AG10803 (cell line): Measurements from ENCODE around the gene ADPRM.
A peak's percentile ranks its signal among the peaks of the same experiment; 100 is the strongest.

Source experiments
- DNase-seq: peaks from one replicate; pipeline ENCODE4 v3.0.0; 2010; ENCODE audit warnings: low read depth
- H3K4me3 ChIP-seq: 2 replicates; pipeline ENCODE4 v1.5.1; 2011; ENCODE audit warnings: mild to moderate bottlenecking, low read length, control low read depth
- CTCF ChIP-seq: conservative IDR thresholded peaks from 2 replicates; pipeline ENCODE4 v1.5.1; 2011; ENCODE audit warnings: mild to moderate bottlenecking, low read length, control low read depth, inconsistent platforms

ADPRM gene

GRCh38 chr17:10745231-10745630 lies 47.8 kb downstream of the ADPRM start:
- peak; percentile 65 for DNase-seq
- H3K4me3 ChIP-seq, result no peak overlapping the region
- TF ChIP-seq CTCF, result no peak

GRCh38 chr17:10748531-10749181 lies 51.3 kb downstream of the ADPRM start:
- H3K4me3 ChIP-seq, result no peak overlapping the region
- no peak for DNase-seq
- TF ChIP-seq CTCF, result no peak

DNA sequence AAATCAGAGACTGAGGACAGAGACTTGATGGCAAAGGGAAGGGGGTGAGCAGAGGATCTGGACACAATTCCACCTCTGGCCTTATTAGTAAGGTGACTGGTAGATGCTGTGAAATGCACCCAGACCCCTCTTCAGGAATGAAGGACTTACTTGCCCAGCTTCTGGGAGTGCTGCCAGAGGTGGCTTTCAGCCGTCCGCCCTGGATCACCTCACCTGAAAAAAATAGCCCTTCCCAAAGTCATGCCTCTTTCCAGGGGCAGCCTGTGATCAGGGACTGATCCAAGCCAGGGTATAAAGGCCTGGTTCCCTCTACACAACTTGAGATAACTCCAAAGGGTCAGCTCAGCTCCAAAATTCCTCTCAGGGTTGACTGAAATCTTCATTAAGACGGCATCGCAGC lies 52.8 kb downstream of the ADPRM start:
- no peak overlapping the region for H3K4me3 ChIP-seq
- no peak for DNase-seq

GRCh38 chr17:10751563-10751962 lies 54.2 kb downstream of the ADPRM start:
- H3K4me3 ChIP-seq, result no peak overlapping the region
- DNase-seq, result no peak
- TF ChIP-seq CTCF, result no peak

More for the DNA sequence above, 52.8 kb downstream of the ADPRM start:
- no peak for TF ChIP-seq CTCF

DNA sequence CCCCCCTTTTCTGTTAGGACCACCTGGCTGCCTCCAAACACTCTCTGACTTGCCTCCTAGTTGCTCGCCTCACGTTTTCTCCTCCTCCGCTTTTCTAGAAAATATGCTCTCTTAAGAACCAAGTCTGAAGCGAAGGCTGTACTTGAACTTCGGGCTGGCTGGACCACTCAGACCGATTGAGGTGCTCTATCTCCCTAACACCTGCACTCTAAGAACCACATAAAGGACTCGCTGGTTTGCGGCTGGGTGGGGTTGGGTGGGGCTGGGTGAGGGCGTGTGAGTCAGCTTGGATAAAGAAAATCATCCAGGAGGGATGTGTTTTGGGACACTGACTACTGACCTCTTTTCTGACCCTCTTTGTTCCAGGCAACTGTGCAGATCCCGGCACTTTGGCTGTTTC lies 55.3 kb downstream of the ADPRM start:
- no peak for DNase-seq
- H3K4me3 ChIP-seq, result no peak overlapping the region
- TF ChIP-seq CTCF, result no peak

- DNase-seq, result peak; percentile 18
- no peak overlapping the region for H3K4me3 ChIP-seq
- peak; percentile 42 for TF ChIP-seq CTCF
Measured at GRCh38 chr17:10754109-10754508, 56.7 kb downstream of the ADPRM start.

GRCh38 chr17:10754861-10755591 lies 57.6 kb downstream of the ADPRM start:
- DNase-seq, result no peak
- TF ChIP-seq CTCF, result no peak
- no peak overlapping the region for H3K4me3 ChIP-seq
